ENCODE data around the gene BLMH.

DNA sequence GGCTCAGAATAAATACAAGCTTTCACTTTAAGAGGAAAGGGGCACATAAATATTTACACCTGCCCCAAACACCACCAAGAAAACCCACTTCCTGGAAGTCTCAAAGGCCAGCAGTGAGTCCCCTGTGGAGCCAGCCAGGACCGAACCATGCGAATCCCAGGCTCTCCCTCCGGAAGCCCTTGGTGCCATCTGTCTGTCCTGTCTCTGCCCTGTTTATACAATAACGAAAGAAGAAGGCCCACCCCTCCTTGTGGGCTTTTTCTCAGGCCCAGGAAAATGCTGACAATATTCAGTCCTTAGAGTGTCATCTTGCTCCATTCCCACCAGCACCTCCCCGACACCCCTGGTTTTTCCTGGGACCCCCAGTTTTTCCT is 52.7 kb downstream of the BLMH start:
- TF ChIP-seq, protein P1, sequence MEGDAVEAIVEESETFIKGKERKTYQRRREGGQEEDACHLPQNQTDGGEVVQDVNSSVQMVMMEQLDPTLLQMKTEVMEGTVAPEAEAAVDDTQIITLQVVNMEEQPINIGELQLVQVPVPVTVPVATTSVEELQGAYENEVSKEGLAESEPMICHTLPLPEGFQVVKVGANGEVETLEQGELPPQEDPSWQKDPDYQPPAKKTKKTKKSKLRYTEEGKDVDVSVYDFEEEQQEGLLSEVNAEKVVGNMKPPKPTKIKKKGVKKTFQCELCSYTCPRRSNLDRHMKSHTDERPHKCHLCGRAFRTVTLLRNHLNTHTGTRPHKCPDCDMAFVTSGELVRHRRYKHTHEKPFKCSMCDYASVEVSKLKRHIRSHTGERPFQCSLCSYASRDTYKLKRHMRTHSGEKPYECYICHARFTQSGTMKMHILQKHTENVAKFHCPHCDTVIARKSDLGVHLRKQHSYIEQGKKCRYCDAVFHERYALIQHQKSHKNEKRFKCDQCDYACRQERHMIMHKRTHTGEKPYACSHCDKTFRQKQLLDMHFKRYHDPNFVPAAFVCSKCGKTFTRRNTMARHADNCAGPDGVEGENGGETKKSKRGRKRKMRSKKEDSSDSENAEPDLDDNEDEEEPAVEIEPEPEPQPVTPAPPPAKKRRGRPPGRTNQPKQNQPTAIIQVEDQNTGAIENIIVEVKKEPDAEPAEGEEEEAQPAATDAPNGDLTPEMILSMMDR (IDR thresholded peaks at IDR 0.05) = no peak
- TF ChIP-seq POLR2A (IDR thresholded peaks at IDR 0.05) = no peak
- no peak for TF ChIP-seq POLR2AphosphoS5 (IDR thresholded peaks at IDR 0.05)
